ENCODE results near the gene SPAG6.

Gene SPAG6

DNA sequence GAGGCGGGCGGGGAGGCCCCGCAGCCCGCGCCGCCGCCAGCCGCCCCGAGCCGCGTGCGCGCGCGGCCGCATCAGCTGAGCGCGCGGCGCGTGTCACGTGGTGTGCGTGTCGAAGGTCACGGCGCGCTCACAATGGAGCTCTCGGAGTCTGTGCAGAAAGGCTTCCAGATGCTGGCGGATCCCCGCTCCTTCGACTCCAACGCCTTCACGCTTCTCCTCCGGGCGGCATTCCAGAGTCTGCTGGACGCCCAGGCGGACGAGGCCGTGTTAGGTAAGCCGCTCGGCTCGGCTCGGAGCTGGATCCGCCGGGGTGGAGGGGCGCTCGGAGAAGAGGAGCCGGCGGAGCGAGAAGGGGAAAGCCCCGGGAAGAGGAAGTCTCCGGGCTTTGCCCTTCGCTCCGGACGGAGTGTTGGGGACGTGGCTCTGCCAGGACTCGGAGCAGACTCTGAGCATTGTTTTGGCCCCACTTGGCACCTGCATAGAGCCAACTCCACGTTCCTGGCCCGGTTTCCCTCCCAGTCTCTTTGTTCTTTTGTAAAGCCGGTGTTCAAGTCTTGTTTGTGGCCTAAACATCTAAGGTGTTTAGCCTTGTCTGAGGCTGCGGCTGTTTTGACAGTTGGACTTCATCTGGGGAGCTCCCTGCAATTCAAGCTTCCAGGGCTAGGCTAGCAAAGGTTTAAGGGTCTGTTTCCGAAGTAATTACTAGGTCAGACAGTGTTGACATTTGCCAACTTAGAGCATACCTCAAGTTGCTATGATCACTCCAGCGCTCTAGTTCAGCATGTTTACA, 28.8 kb upstream of the SPAG6 start, which contains the start of gene COMMD3:
COMMD3 (plus strand) TSS at position 103 of the 790 bp plus-strand sequence; CDS start at position 133, 30 bp downstream.
- Histone ChIP-seq H3K27me3 (ENCODE audit: low read depth, low read length) (no peaks in the 10 kb centered on the region), H3K36me3 (ENCODE audit: control insufficient read depth in 1 of 2, insufficient read depth in 2 of 2, low read length in 2 of 2) (no peaks in the 10 kb centered on the region), H3K4me3 (ENCODE audit: low read depth in 1 of 2, low read length in 2 of 2) (peak within 1 kb of the TSS; percentile 92 to 94), H3K4me1 (ENCODE audit: control insufficient read depth in 1 of 2, insufficient read depth in 2 of 2, low read length in 2 of 2) (peaks cover 12 to 38% of the 10 kb centered on the region in 2 donors), H3K9me3 (ENCODE audit: control insufficient read depth in 1 of 2, low read length in 2 of 2) (no peaks in the 10 kb centered on the region), H3K27ac (ENCODE audit: low read length) (peak within 1 kb of the TSS; percentile 99)

DNA sequence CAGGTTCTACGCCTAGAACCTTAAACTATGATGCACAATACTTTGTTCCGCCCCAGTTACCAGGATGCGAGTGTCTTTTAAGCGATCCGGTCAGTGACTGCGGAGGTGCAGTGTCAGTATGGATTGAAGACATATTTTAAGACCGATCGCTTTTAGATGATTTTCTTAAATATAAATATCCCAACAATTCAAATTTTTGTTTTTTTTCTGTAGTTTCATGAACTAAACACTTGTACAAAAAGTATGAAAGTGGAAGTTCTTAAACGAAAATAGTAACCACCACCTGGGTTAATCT, 28.3 kb upstream of the SPAG6 start:
- H3K27ac ChIP-seq (ENCODE audit: low read length) = peak overlapping the region; percentile 99
- no peaks in the 10 kb centered on the region for H3K9me3 ChIP-seq (ENCODE audit: control insufficient read depth in 1 of 2, low read length in 2 of 2)
- peaks cover 12 to 38% of the 10 kb centered on the region in 2 donors for H3K4me1 ChIP-seq (ENCODE audit: control insufficient read depth in 1 of 2, insufficient read depth in 2 of 2, low read length in 2 of 2)
- H3K27me3 ChIP-seq (ENCODE audit: low read depth, low read length) = no peaks in the 10 kb centered on the region
- no peaks in the 10 kb centered on the region for H3K36me3 ChIP-seq (ENCODE audit: control insufficient read depth in 1 of 2, insufficient read depth in 2 of 2, low read length in 2 of 2)
- H3K4me3 ChIP-seq (ENCODE audit: low read depth in 1 of 2, low read length in 2 of 2) = peak overlapping the region; percentile 92 to 94

DNA sequence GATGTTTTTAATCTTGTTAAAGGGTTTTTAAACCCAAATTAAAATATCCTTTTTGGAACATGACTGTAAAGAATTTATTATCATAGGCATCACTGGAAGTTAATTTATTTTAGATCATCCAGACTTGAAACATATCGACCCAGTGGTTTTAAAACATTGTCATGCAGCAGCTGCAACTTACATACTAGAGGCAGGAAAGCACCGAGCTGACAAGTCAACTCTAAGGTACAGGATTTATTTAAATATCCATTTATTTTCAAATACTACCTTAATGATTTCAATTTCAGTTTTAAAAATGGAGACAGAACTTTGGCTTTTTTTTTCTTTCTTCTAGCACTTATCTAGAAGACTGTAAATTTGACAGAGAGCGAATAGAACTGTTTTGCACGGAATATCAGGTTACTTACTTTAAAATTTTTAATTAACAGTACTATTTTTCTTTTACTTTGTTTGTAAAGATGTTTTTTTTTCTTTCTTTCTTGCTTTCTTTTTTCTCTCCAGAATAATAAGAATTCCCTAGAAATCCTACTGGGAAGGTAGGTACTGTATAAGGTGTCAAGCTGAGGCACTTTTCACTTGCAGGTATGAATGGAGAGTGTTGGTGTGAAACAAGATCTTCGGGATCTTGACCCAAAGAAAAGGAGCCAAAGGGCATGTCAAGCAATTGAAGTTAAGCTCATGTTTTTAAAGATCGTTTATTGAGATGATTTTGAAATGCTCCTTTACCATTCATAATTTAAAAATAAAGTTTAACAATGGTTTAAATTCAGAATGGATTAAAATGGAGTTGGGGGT, 27.3 kb upstream of the SPAG6 start:
- peaks cover 3% of the 10 kb centered on the region for H3K27me3 ChIP-seq (ENCODE audit: low read depth, low read length)
- no peaks in the 10 kb centered on the region for H3K9me3 ChIP-seq (ENCODE audit: control insufficient read depth in 1 of 2, low read length in 2 of 2)
- peak overlapping the region; percentile 2 for H3K27ac ChIP-seq (ENCODE audit: low read length)
- no peak overlapping the region for H3K4me3 ChIP-seq (ENCODE audit: low read depth in 1 of 2, low read length in 2 of 2)
- no peaks in the 10 kb centered on the region for H3K36me3 ChIP-seq (ENCODE audit: control insufficient read depth in 1 of 2, insufficient read depth in 2 of 2, low read length in 2 of 2)
- H3K4me1 ChIP-seq (ENCODE audit: control insufficient read depth in 1 of 2, insufficient read depth in 2 of 2, low read length in 2 of 2) = peaks cover 17 to 47% of the 10 kb centered on the region in 2 donors

DNA sequence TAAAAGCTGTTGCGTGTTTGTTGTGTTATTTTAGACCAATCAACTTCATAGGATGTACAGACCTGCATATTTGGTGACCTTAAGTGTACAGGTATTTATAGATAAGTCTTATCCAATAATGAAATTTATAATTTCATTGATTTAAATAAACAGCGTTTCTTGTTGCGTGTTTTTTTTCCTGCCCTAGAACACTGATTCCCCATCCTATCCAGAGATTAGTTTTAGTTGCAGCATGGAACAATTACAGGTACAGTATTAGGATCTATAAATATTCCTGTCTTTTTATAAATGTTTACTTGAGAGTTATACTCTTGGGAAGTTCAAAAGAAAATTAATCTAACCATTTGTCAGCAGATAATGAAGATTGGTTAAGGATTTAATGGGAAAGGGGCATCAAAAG, 26.5 kb upstream of the SPAG6 start:
- Histone ChIP-seq H3K27me3 (ENCODE audit: low read depth, low read length) (peaks cover 7% of the 10 kb centered on the region), H3K9me3 (ENCODE audit: control insufficient read depth in 1 of 2, low read length in 2 of 2) (no peaks in the 10 kb centered on the region), H3K36me3 (ENCODE audit: control insufficient read depth in 1 of 2, insufficient read depth in 2 of 2, low read length in 2 of 2) (no peaks in the 10 kb centered on the region), H3K27ac (ENCODE audit: low read length) (no peak overlapping the region), H3K4me3 (ENCODE audit: low read depth in 1 of 2, low read length in 2 of 2) (no peak overlapping the region), H3K4me1 (ENCODE audit: control insufficient read depth in 1 of 2, insufficient read depth in 2 of 2, low read length in 2 of 2) (peaks cover 23 to 51% of the 10 kb centered on the region in 2 donors)

DNA sequence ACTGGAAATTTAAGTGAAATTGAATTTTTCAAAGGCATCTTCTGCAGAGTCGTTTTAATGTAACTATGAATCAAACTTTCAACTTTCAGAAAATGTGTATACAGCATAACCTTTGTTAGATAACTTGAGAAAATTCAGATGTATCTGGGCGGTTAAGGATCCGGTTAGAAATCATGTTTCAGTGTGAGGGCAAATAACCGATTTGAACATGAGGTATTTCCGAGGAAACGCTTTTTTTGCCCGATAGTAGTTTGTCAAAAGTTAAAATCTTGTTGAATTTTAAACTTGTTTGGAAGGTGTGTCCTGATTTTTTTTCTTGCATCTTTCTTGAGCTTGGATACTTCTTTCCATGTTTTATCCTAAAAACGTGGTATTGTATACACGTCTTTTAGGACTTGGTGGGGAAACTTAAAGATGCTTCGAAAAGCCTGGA, 25.7 kb upstream of the SPAG6 start:
- H3K27ac ChIP-seq (ENCODE audit: low read length) = peak overlapping the region; percentile 77
- H3K4me3 ChIP-seq (ENCODE audit: low read depth in 1 of 2, low read length in 2 of 2) = peak overlapping the region in 1 of 2 donors; percentile 55
- H3K27me3 ChIP-seq (ENCODE audit: low read depth, low read length) = peaks cover 7% of the 10 kb centered on the region
- H3K9me3 ChIP-seq (ENCODE audit: control insufficient read depth in 1 of 2, low read length in 2 of 2) = no peaks in the 10 kb centered on the region
- H3K36me3 ChIP-seq (ENCODE audit: control insufficient read depth in 1 of 2, insufficient read depth in 2 of 2, low read length in 2 of 2) = no peaks in the 10 kb centered on the region
- H3K4me1 ChIP-seq (ENCODE audit: control insufficient read depth in 1 of 2, insufficient read depth in 2 of 2, low read length in 2 of 2) = peaks cover 27 to 59% of the 10 kb centered on the region in 2 donors

DNA sequence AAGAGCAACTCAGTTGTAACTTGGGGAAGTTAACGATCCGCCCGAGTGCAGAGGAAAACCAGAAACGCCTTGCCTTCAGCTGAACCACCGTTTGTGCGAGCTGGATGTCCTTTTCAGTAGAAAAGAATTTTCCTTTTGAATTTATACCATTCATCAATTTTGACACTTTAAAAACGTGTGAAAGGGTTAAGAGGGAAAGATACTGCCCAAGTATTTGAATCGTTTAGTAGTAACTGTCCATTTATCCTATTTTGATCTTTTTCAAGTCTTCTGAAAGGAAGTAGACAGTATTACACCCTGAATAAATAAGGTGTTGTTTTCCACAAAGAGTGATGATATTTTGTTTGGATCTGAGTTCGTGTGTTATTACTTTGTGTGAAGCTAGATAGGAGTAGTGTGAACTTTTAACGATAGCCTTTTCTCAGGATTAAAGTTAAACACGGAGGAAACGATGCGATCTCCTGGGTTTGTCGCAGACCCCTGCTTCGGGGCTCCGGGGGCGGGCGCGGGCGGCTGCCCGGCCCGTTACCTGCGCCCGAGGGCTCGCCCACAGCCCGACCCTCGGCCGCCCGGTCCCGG, 25.2 kb upstream of the SPAG6 start:
- H3K4me1 ChIP-seq (ENCODE audit: control insufficient read depth in 1 of 2, insufficient read depth in 2 of 2, low read length in 2 of 2) = peaks cover 32 to 64% of the 10 kb centered on the region in 2 donors
- no peaks in the 10 kb centered on the region for H3K9me3 ChIP-seq (ENCODE audit: control insufficient read depth in 1 of 2, low read length in 2 of 2)
- H3K4me3 ChIP-seq (ENCODE audit: low read depth in 1 of 2, low read length in 2 of 2) = peak overlapping the region; percentile 46 to 55
- peaks cover 12% of the 10 kb centered on the region for H3K27me3 ChIP-seq (ENCODE audit: low read depth, low read length)
- H3K36me3 ChIP-seq (ENCODE audit: control insufficient read depth in 1 of 2, insufficient read depth in 2 of 2, low read length in 2 of 2) = no peaks in the 10 kb centered on the region
- peak overlapping the region; percentile 77 for H3K27ac ChIP-seq (ENCODE audit: low read length)

DNA sequence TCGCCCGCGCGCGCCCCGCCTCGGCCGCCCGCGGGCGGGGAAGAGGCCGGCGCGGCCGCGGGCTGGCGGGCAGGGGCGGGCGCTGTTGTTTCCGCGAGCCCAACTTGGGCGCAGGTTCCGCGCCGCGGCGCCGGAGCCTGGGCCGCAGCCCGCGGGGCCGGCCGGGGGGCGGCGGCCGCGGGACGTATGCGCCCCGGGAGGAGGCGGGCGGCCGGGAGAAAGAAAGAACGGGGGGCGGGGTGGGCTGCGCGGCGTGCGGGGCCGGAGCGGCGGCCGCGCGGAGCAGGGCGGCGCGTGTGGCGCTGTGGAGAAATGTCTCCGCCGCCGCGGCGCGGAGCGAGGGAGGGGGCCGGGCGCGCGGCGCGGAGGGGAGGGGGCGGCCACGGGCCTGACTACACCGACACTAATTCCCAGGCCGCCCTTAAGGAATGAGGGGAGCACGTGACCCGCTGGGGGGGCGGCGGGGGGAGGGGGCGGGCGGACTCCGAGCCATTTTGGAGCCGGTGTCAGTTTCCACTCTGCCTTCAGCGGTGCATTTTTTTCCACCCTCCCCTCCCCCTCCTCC, 24.6 kb upstream of the SPAG6 start, which contains the start of gene BMI1:
BMI1 (plus strand) TSS at position 509 of the 565 bp plus-strand sequence. CDS start 5,351 bp downstream, outside the sequence.
- no peaks in the 10 kb centered on the region for H3K9me3 ChIP-seq (ENCODE audit: control insufficient read depth in 1 of 2, low read length in 2 of 2)
- peaks cover 12% of the 10 kb centered on the region for H3K27me3 ChIP-seq (ENCODE audit: low read depth, low read length)
- no peaks in the 10 kb centered on the region for H3K36me3 ChIP-seq (ENCODE audit: control insufficient read depth in 1 of 2, insufficient read depth in 2 of 2, low read length in 2 of 2)
- peak within 1 kb of the TSS; percentile 65 to 87 for H3K4me3 ChIP-seq (ENCODE audit: low read depth in 1 of 2, low read length in 2 of 2)
- H3K27ac ChIP-seq (ENCODE audit: low read length) = peak within 1 kb of the TSS; percentile 77
- peaks cover 26 to 62% of the 10 kb centered on the region in 2 donors for H3K4me1 ChIP-seq (ENCODE audit: control insufficient read depth in 1 of 2, insufficient read depth in 2 of 2, low read length in 2 of 2)

DNA sequence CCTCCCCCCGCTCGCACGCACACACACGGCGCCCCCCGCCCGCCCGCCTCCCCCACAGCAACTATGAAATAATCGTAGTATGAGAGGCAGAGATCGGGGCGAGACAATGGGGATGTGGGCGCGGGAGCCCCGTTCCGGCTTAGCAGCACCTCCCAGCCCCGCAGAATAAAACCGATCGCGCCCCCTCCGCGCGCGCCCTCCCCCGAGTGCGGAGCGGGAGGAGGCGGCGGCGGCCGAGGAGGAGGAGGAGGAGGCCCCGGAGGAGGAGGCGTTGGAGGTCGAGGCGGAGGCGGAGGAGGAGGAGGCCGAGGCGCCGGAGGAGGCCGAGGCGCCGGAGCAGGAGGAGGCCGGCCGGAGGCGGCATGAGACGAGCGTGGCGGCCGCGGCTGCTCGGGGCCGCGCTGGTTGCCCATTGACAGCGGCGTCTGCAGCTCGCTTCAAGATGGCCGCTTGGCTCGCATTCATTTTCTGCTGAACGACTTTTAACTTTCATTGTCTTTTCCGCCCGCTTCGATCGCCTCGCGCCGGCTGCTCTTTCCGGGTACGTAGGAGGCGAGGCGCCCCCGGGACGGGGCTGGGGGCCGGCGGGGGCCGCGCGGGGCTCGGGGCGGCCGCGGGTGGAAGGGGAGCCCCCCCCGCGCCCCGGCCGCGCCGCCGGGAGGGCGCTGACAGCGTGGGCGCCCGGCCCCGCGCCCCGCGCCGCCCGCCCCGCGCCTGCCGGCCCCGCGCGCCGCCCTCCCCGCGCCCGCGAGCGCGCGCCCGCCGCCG, 24.0 kb upstream of the SPAG6 start:
- Histone ChIP-seq H3K4me1 (ENCODE audit: control insufficient read depth in 1 of 2, insufficient read depth in 2 of 2, low read length in 2 of 2) (peaks cover 26 to 59% of the 10 kb centered on the region in 2 donors), H3K27me3 (ENCODE audit: low read depth, low read length) (peaks cover 12% of the 10 kb centered on the region), H3K4me3 (ENCODE audit: low read depth in 1 of 2, low read length in 2 of 2) (peak overlapping the region; percentile 49 to 87), H3K27ac (ENCODE audit: low read length) (peak overlapping the region; percentile 67), H3K9me3 (ENCODE audit: control insufficient read depth in 1 of 2, low read length in 2 of 2) (no peaks in the 10 kb centered on the region), H3K36me3 (ENCODE audit: control insufficient read depth in 1 of 2, insufficient read depth in 2 of 2, low read length in 2 of 2) (no peaks in the 10 kb centered on the region)

DNA sequence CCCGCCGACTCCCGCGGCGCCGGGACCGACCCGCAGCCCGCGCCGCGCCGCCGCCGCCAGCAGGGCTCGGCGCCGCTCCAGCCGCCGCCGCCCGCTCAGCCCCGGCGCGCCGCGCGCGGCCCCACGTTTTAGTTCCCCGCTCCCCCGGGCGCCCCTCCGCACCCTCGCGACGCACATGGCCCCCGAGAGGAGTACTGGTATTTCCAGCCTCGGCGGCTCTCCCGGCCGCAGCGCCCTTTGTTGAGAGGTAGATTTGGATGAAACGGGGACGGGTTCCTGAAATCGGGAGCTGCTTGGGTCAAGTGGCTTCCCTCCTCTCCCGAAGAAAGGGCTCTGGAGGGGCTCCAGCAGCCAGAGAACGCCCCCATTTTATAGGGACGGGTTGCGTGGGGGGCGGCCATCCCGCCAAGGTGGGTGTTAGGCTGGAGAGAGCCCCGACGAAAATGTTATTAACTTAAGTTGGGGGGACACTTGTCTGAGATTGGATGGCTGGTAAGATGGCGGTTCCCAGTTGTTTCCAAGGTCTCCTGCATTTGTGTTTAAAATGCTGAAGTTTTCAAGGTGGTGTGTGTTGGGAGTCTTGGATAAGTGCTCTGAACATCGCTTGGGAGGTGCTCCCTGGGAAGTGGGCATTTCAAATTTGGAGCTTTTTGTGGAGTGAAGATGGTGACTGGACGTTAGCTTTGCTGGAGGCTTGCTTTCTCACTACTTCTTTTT, 23.2 kb upstream of the SPAG6 start:
- H3K27ac ChIP-seq (ENCODE audit: low read length) = no peak overlapping the region
- H3K36me3 ChIP-seq (ENCODE audit: control insufficient read depth in 1 of 2, insufficient read depth in 2 of 2, low read length in 2 of 2) = no peaks in the 10 kb centered on the region
- H3K9me3 ChIP-seq (ENCODE audit: control insufficient read depth in 1 of 2, low read length in 2 of 2) = no peaks in the 10 kb centered on the region
- peaks cover 12% of the 10 kb centered on the region for H3K27me3 ChIP-seq (ENCODE audit: low read depth, low read length)
- peaks cover 26 to 54% of the 10 kb centered on the region in 2 donors for H3K4me1 ChIP-seq (ENCODE audit: control insufficient read depth in 1 of 2, insufficient read depth in 2 of 2, low read length in 2 of 2)
- H3K4me3 ChIP-seq (ENCODE audit: low read depth in 1 of 2, low read length in 2 of 2) = peak overlapping the region; percentile 65 to 79

DNA sequence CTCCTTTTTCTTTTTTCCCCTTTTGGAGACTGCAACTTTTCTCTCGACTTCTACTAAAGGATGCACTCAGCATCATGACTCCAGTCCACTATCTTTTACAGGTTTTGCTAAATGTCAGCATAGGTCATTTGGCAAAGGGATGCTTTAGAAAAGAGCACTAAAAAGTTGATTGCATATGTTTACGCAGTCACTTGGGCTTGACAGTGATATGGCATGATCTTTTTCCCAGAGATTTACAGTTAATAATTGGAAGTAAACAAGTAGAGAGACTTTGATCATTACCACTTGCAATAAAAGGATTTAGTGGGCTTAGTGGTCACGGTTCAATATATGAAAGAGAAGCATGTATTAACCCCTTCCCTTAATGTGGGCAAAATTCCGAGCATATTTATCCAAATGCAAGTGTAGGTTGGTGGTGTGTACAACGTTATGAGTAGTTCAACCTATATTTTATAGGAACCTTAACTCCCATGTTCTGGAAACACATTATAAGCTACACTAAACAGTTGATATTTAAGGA, 22.6 kb upstream of the SPAG6 start:
- Histone ChIP-seq H3K27ac (ENCODE audit: low read length) (no peak overlapping the region), H3K27me3 (ENCODE audit: low read depth, low read length) (peaks cover 12% of the 10 kb centered on the region), H3K4me1 (ENCODE audit: control insufficient read depth in 1 of 2, insufficient read depth in 2 of 2, low read length in 2 of 2) (peaks cover 26 to 48% of the 10 kb centered on the region in 2 donors)

More for the DNA sequence above, 22.6 kb upstream of the SPAG6 start:
- peak overlapping the region; percentile 65 to 79 for H3K4me3 ChIP-seq (ENCODE audit: low read depth in 1 of 2, low read length in 2 of 2)
- no peaks in the 10 kb centered on the region for H3K9me3 ChIP-seq (ENCODE audit: control insufficient read depth in 1 of 2, low read length in 2 of 2)
- H3K36me3 ChIP-seq (ENCODE audit: control insufficient read depth in 1 of 2, insufficient read depth in 2 of 2, low read length in 2 of 2) = no peaks in the 10 kb centered on the region

Measured in muscle layer of duodenum (tissue), 2 donors.